Caco-2 (cell line): ENCODE measurements around the gene WWOX. TPM values are rescaled to one million over a fixed set of nuclear protein-coding genes. Genes with fewer than 3 reads are reported as not detected.

ENCODE experiments used
- BruUV-seq: library from RNA; stranded (reverse); fragments of 400-500 nt; replicated peaks from 2 replicates; lab custom pipeline; 2021; lab: Mats Ljungman, UMichigan
- CTCF ChIA-PET: fragments of 300-600 bp; sonication (Branson Sonifier 250); formaldehyde crosslinking; loops from one replicate; lab custom pipeline; 2022; ENCODE audit warnings: antibody characterized with exemption; lab: Charles Lee
- POLR2A ChIA-PET: fragments of 300-600 bp; sonication (Branson Sonifier 250); formaldehyde crosslinking; loops from one replicate; lab custom pipeline; 2022; ENCODE audit warnings: antibody characterized with exemption; lab: Charles Lee
- DNase-seq, 2 experiments: peaks; one replicate each; pipeline versions ENCODE4 v3.0.0 to v3.0.0-alpha.2; 2020 to 2022
- H3K27me3 ChIP-seq: replicated peaks from 2 replicates; pipeline ENCODE4 v1.6.0; 2011; ENCODE audit warnings: low read length; ENCODE audit not compliant: control insufficient read depth, insufficient read depth
- H3K36me3 ChIP-seq: 2 replicates; pipeline ENCODE4 v1.5.1; 2011; ENCODE audit warnings: low read length; ENCODE audit not compliant: control insufficient read depth, insufficient read depth
- H3K4me1 ChIP-seq: fragments of 250-450 bp; sonication (Bioruptor Pico); 2 replicates; pipeline ENCODE4 v1.5.1; 2020; ENCODE audit warnings: mild to moderate bottlenecking
- H3K4me3 ChIP-seq: 2 replicates; pipeline ENCODE4 v1.5.1; 2011; ENCODE audit warnings: low read depth, mild to moderate bottlenecking, control low read depth, low read length
- H3K9me3 ChIP-seq: fragments of 250-450 bp; sonication (Bioruptor Pico); 2 replicates; pipeline ENCODE4 v1.5.1; 2020; ENCODE audit warnings: mild to moderate bottlenecking, moderate library complexity
- H3K27ac Mint-ChIP-seq: one replicate; pipeline ENCODE4 v1.8.0; 2022; ENCODE audit warnings: mixed read lengths; ENCODE audit not compliant: unreplicated experiment
- H3K27me3 Mint-ChIP-seq: one replicate; pipeline ENCODE4 v1.8.0; 2022; ENCODE audit warnings: mixed read lengths; ENCODE audit not compliant: insufficient read depth, unreplicated experiment
- H3K36me3 Mint-ChIP-seq: one replicate; pipeline ENCODE4 v1.8.0; 2022; ENCODE audit warnings: mild to moderate bottlenecking, mixed read lengths; ENCODE audit not compliant: insufficient read depth, unreplicated experiment
- H3K4me1 Mint-ChIP-seq: one replicate; pipeline ENCODE4 v1.8.0; 2022; ENCODE audit warnings: low read depth, mixed read lengths; ENCODE audit not compliant: unreplicated experiment
- H3K4me3 Mint-ChIP-seq: one replicate; pipeline ENCODE4 v1.8.0; 2022; ENCODE audit warnings: mild to moderate bottlenecking, moderate library complexity, mixed read lengths; ENCODE audit not compliant: unreplicated experiment
- H3K9me3 Mint-ChIP-seq: one replicate; pipeline ENCODE4 v1.8.0; 2022; ENCODE audit warnings: mixed read lengths; ENCODE audit not compliant: unreplicated experiment
- CTCF ChIP-seq, 2 experiments: fragments of 200-600 bp in 1 of 2; IDR thresholded peaks; 1 replicate in 1 of 2; 2 replicates in 1 of 2; pipeline versions ENCODE4 v1.5.1 to v1.8.0; 2011 to 2022; ENCODE audit warnings: antibody characterized with exemption in 1 of 2, control low read depth in 1 of 2, inconsistent platforms in 1 of 2, low read depth in 1 of 2, low read length in 1 of 2, mild to moderate bottlenecking in 1 of 2, moderate library complexity in 1 of 2; ENCODE audit not compliant: insufficient read depth in 1 of 2, severe bottlenecking in 1 of 2, unreplicated experiment in 1 of 2
- intact Hi-C: fragments of 100-400 bp; cut with micrococcal nuclease; formaldehyde crosslinking; loops from one replicate; pipeline ENCODE4 v1.10.0; 2022; ENCODE audit not compliant: unreplicated experiment
- total RNA-seq: library from RNA; stranded (reverse); gene quantifications from 2 replicates; pipeline ENCODE4 v1.2.3, GENCODE V29; 2022

WWOX gene
- total RNA-seq, 1 experiment from 2014 or later: 45.0 TPM

GRCh38 chr16:79053577-79053976, 954.1 kb downstream of the WWOX start:
- Mint-ChIP-seq H3K36me3 (no peaks in the 10 kb centered on the region), H3K9me3 (no peaks in the 10 kb centered on the region), H3K4me3 (no peak overlapping the region), H3K27me3 (no peaks in the 10 kb centered on the region), H3K27ac (no peak overlapping the region), H3K4me1 (peaks cover 14% of the 10 kb centered on the region)
- TF ChIP-seq CTCF (IDR thresholded peaks at IDR 0.05; ENCODE audit: insufficient read depth in 1 of 2, low read depth in 1 of 2, low read length in 1 of 2, severe bottlenecking in 1 of 2, unreplicated experiment in 1 of 2): no peak
- no peaks in the 10 kb centered on the region for H3K27me3 ChIP-seq
- BruUV-seq: no TSS peak
- CTCF ChIA-PET: interaction anchor here (0.6 kb wide), 1 partner anchor 8 kb away, joined by 3 read pairs; no protein-coding TSS in a partner anchor
- H3K4me1 ChIP-seq: no peaks in the 10 kb centered on the region; the same call in 1 of the 2 replicates
- 0 out of 2 replicates have a peak, but pooled peaks cover 2% of the 10 kb centered on the region for H3K9me3 ChIP-seq
- H3K36me3 ChIP-seq: no peaks in the 10 kb centered on the region
- POLR2A ChIA-PET: no interaction called here
- intact Hi-C loops: no loop called here
- DNase-seq: no peak
- H3K4me3 ChIP-seq: no peak overlapping the region

GRCh38 chr16:79054211-79054984, 954.9 kb downstream of the WWOX start:
- Mint-ChIP-seq H3K9me3 (no peaks in the 10 kb centered on the region), H3K27me3 (no peaks in the 10 kb centered on the region), H3K4me1 (peaks cover 14% of the 10 kb centered on the region), H3K4me3 (no peak overlapping the region), H3K36me3 (no peaks in the 10 kb centered on the region), H3K27ac (no peak overlapping the region)
- CTCF ChIA-PET: interaction anchor here (0.6 kb wide), 1 partner anchor 9 kb away, joined by 3 read pairs; no protein-coding TSS in a partner anchor
- TF ChIP-seq CTCF (IDR thresholded peaks at IDR 0.05; ENCODE audit: insufficient read depth in 1 of 2, low read depth in 1 of 2, low read length in 1 of 2, severe bottlenecking in 1 of 2, unreplicated experiment in 1 of 2): no peak
- intact Hi-C loops: no loop called here
- no TSS peak for BruUV-seq
- POLR2A ChIA-PET: no interaction called here
- DNase-seq: no peak
- Histone ChIP-seq H3K36me3 (no peaks in the 10 kb centered on the region), H3K27me3 (no peaks in the 10 kb centered on the region), H3K4me1 (no peaks in the 10 kb centered on the region; the same call in 1 of the 2 replicates), H3K4me3 (no peak overlapping the region), H3K9me3 (0 out of 2 replicates have a peak, but pooled peaks cover 2% of the 10 kb centered on the region)

- CTCF ChIA-PET: no interaction called here
Measured at GRCh38 chr16:79055251-79055970, 956.0 kb downstream of the WWOX start.

More at GRCh38 chr16:79055251-79055970, 956.0 kb downstream of the WWOX start:
- no peaks in the 10 kb centered on the region for H3K36me3 ChIP-seq
- no peaks in the 10 kb centered on the region for H3K36me3 Mint-ChIP-seq
- peaks cover 8% of the 10 kb centered on the region for H3K4me1 Mint-ChIP-seq
- no peak overlapping the region for H3K4me3 Mint-ChIP-seq
- H3K27me3 Mint-ChIP-seq: no peaks in the 10 kb centered on the region
- BruUV-seq: no TSS peak
- DNase-seq: no peak
- POLR2A ChIA-PET: no interaction called here
- no peaks in the 10 kb centered on the region for H3K9me3 Mint-ChIP-seq
- H3K9me3 ChIP-seq: 0 out of 2 replicates have a peak, but pooled peaks cover 2% of the 10 kb centered on the region
- H3K4me3 ChIP-seq: no peak overlapping the region
- H3K27ac Mint-ChIP-seq: no peak overlapping the region
- no peaks in the 10 kb centered on the region for H3K27me3 ChIP-seq
- H3K4me1 ChIP-seq: no peaks in the 10 kb centered on the region; the same call in 1 of the 2 replicates
- no peak for TF ChIP-seq CTCF (IDR thresholded peaks at IDR 0.05; ENCODE audit: insufficient read depth in 1 of 2, low read depth in 1 of 2, low read length in 1 of 2, severe bottlenecking in 1 of 2, unreplicated experiment in 1 of 2)
- intact Hi-C loops: no loop called here
